GM12891 (cell line): ENCODE results near the gene HSPA1B.
"Not testable (repeated sequence)": the region's sequence is repeated elsewhere in the genome, so short reads cannot be mapped to it uniquely, and the experiment has no call there.

Experiments used
- DNase-seq: peaks from one replicate; pipeline ENCODE4 v3.0.0; 2011; ENCODE audit warnings: low spot score; ENCODE audit not compliant: insufficient read length
- FAIRE-seq: peaks from 2 replicates; lab custom pipeline; 2011; peaks lifted over from hg19 to GRCh38; lab: Jason Lieb, UNC
- PAX5 ChIP-seq: IDR thresholded peaks from 2 replicates; pipeline ENCODE4 v1.6.1; 2011; ENCODE audit warnings: low read length, moderate library complexity, mild to moderate bottlenecking; ENCODE audit not compliant: insufficient read depth, severe bottlenecking
- POLR2A ChIP-seq: IDR thresholded peaks from 2 replicates; pipeline ENCODE4 v1.6.1; 2011; ENCODE audit warnings: low read depth, low read length, control low read depth
- POLR2AphosphoS5 ChIP-seq: IDR thresholded peaks from 2 replicates; pipeline ENCODE4 v1.6.1; 2011; ENCODE audit warnings: low read depth, low read length, control low read depth
- POU2F2 ChIP-seq: IDR thresholded peaks from 2 replicates; pipeline ENCODE4 v1.6.1; 2011; ENCODE audit warnings: low read depth, mild to moderate bottlenecking, control low read depth, low read length, moderate library complexity
- SPI1 ChIP-seq: IDR thresholded peaks from 2 replicates; pipeline ENCODE4 v1.6.1; 2011; ENCODE audit warnings: low read depth, low read length, control low read depth
- TAF1 ChIP-seq: IDR thresholded peaks from 2 replicates; pipeline ENCODE4 v1.6.1; 2011; ENCODE audit warnings: low read depth, low read length, control low read depth

Gene HSPA1B

DNA sequence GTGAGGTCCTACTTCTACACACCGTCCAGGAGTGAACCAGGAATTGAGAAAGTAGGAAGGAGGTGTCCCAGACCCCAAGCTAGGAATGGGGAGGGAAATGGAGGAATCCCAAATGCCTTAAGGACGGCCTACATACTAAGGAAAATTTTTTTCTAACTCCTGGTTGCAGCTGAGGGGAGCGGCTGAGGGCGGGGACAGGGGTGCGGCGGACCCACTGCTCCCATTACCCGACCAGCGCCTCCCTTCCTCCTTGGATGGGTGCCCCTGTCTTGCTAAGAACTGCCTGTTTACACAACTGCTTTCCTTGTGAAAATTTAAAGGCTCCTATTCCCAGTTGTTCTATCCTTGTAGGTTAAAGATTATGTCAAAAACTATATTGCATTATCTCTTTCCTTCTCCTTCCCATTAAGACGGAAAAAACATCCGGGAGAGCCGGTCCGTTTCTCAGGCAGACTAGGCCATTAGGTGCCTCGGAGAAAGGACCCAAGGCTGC lies 699 bp upstream of the HSPA1B start:
- FAIRE-seq = no peak

DNA sequence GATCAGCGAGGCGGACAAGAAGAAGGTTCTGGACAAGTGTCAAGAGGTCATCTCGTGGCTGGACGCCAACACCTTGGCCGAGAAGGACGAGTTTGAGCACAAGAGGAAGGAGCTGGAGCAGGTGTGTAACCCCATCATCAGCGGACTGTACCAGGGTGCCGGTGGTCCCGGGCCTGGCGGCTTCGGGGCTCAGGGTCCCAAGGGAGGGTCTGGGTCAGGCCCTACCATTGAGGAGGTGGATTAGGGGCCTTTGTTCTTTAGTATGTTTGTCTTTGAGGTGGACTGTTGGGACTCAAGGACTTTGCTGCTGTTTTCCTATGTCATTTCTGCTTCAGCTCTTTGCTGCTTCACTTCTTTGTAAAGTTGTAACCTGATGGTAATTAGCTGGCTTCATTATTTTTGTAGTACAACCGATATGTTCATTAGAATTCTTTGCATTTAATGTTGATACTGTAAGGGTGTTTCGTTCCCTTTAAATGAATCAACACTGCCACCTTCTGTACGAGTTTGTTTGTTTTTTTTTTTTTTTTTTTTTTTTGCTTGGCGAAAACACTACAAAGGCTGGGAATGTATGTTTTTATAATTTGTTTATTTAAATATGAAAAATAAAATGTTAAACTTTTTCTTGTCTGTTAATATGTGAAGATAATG lies 2.2 kb downstream of the HSPA1B start:
- FAIRE-seq (no peak), DNase-seq (no peak)
- no peak for TF ChIP-seq POLR2AphosphoS5
- TF ChIP-seq POU2F2 = no peak
- TF ChIP-seq PAX5 = no peak
- no peak for TF ChIP-seq POLR2A
- TF ChIP-seq SPI1 = no peak
- no peak for TF ChIP-seq TAF1

More for the DNA sequence above, 699 bp upstream of the HSPA1B start:
- DNase-seq = peak; percentile 49
- no peak for TF ChIP-seq SPI1
- TF ChIP-seq PAX5 = no peak
- peak; percentile 32; the same call in 1 of the 2 replicates for TF ChIP-seq POLR2AphosphoS5

DNA sequence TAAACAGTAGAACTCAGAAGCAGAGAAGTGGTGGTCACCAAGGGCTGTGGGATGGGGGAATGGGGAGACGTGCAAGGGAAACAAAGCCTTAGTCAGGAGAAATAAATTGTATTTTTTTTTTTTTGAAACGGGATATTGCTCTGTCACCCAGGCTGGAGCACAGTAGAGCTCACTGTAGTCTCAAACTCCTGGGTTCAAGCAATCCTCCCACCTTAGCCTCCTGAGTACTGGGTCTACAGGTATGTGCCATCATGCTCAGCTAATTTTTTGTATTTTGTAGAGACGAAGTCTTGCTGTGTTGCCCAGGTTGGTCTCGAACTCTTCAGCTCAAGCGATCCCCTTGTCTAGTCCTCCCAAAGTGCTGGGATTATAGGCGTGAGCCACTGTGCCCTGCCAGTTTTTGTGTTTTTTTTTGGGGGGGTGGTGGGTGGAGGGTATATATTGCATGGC lies 3.4 kb downstream of the HSPA1B start:
- DNase-seq = no peak
- no peak for FAIRE-seq
- TF ChIP-seq PAX5 = no peak
- TF ChIP-seq POU2F2 = no peak
- TF ChIP-seq POLR2AphosphoS5 = no peak
- TF ChIP-seq POLR2A = no peak
- no peak for TF ChIP-seq SPI1
- TF ChIP-seq TAF1 = no peak

- FAIRE-seq (no peak), DNase-seq (no peak)
- no peak for TF ChIP-seq POLR2A
Measured at GRCh38 chr6:31831350-31832215, 4.0 kb downstream of the HSPA1B start.

GRCh38 chr6:31834367-31835250 lies 7.1 kb downstream of the HSPA1B start:
- peak; percentile 63 for DNase-seq
- TF ChIP-seq POU2F2 = peak; percentile 92
- peak; percentile 4 for TF ChIP-seq PAX5
- TF ChIP-seq POLR2A = peak; percentile 99
- peak; percentile 99 for TF ChIP-seq POLR2AphosphoS5
- no peak for TF ChIP-seq SPI1
- TF ChIP-seq TAF1 = peak; percentile 94
- peak; percentile 71 for FAIRE-seq

- FAIRE-seq (no peak), DNase-seq (no peak)
- TF ChIP-seq POLR2AphosphoS5 (no peak; the same call in 1 of the 2 replicates), POLR2A (0 out of 2 replicates have a peak, but pooled peaks have one; percentile 24)
Measured at GRCh38 chr6:31836047-31836473, 8.5 kb downstream of the HSPA1B start.

GRCh38 chr6:31836474-31837368 lies 9.2 kb downstream of the HSPA1B start:
- TF ChIP-seq POU2F2 (no peak), SPI1 (peak; percentile 74), POLR2AphosphoS5 (peak; percentile 16), POLR2A (0 out of 2 replicates have a peak, but pooled peaks have one; percentile 4)
- DNase-seq (no peak), FAIRE-seq (no peak)

DNA sequence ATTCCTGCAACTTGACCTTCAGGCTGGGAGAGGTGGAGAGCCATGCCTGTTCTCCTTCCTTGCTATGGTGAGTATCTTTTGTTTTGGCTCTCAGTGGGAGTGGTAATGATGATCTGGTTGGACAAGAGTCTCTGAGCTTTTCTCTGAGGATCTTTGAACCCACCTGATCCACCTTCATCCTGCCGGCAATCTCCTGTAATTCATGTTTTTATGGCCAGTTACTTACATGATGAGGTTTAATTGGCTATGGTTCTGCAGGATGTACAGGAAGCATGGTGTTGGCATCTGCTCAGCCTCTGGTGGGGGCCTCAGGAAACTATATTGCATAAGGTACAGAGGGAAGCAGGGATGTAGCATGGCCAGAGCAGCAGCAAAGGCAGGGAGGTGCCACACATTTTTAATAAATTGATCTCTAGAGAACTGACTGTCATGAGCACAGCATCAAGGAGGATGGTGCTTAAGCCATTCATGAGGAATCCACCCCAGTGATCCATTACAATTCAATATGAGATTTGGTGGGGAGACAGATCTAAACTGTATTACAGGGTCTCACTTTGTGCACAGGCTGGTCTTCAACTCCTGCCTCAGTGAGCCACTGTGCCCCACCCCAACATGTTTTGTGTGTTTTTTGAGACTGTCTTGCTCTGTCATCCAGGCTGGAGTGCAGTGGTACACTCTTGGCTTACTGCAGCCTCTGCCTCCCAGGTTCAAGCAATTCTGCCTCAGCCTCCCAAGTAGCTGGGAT lies 10.0 kb downstream of the HSPA1B start:
- FAIRE-seq (no peak), DNase-seq (no peak)
- no peak for TF ChIP-seq TAF1
- TF ChIP-seq POLR2A = peak; percentile 51; the same call in 1 of the 2 replicates

DNA sequence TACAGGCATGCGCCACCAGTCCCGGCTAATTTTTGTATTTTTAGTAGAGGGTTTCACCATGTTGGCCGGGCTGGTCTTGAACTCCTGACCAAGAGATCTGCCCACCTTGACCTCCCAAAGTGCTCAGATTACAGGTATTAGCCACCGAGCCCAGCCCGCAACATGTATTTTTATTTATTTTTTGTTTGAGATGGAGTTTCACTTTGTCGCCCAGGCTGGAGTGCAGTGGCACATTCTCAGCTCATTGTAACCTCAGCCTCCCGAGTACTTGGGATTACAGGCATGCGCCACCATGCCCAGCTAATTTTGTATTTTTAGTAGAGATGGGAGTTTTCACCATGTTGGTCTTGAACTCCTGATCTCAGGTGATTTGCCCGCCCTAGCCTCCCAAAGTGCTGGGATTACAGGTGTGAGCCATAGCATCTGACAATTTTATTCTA lies 10.6 kb downstream of the HSPA1B start:
- FAIRE-seq, DNase-seq: not testable (repeated sequence)
